T-cell (primary cell): ENCODE data around the gene DDT. TPM values are rescaled to one million over a fixed set of nuclear protein-coding genes. Genes with fewer than 3 reads are reported as not detected.
A peak's percentile ranks its signal among the peaks of the same experiment; 100 is the strongest.
"Not testable (repeated sequence)": the region's sequence is repeated elsewhere in the genome, so short reads cannot be mapped to it uniquely, and the experiment has no call there.

ENCODE experiments used
- ATAC-seq, 4 experiments: fragments of 200-7000 bp in 3 of 4; fragments of 150-1000 bp in 1 of 4; cut with Tn5 transposase; replicated peaks in 1 of 4; 1 replicate in 3 of 4; 2 replicates in 1 of 4; pipeline ENCODE4 v1.10.0; 2021; ENCODE audit warnings: moderate library complexity in 3 of 4, mild to moderate bottlenecking in 2 of 4, moderate number of reproducible peaks in 1 of 4
- CTCF ChIA-PET, 2 donors: fragments of 300-600 bp; sonication (Branson Sonifier 250); formaldehyde crosslinking; loops; one replicate each; lab custom pipeline; 2022; ENCODE audit warnings: antibody characterized with exemption in 2 of 2; lab: Charles Lee
- POLR2A ChIA-PET, 2 donors: fragments of 300-600 bp; sonication (Branson Sonifier 250); formaldehyde crosslinking; loops; one replicate each; lab custom pipeline; 2022; ENCODE audit warnings: antibody characterized with exemption in 2 of 2; lab: Charles Lee
- DNase-seq, 35 experiments: peaks; one replicate each; pipeline versions ENCODE4 v3.0.0 to v3.0.0-alpha.2; 2013 to 2023
- H3K27ac ChIP-seq: one replicate; pipeline ENCODE4 v1.5.1; 2013; ENCODE audit warnings: low read length
- H3K27me3 ChIP-seq, 2 experiments: replicated peaks in 1 of 2; 1 replicate in 1 of 2; 2 replicates in 1 of 2; pipeline versions ENCODE4 v1.6.1 to v1.7.0; 2013; ENCODE audit warnings: low read length in 1 of 2, mixed read lengths in 1 of 2; ENCODE audit not compliant: control insufficient read depth in 2 of 2, insufficient read depth in 2 of 2; ENCODE audit errors: extremely low read depth in 1 of 2
- H3K36me3 ChIP-seq, 2 donors: 1 replicate in 1 of 2; 2 replicates in 1 of 2; pipeline versions ENCODE4 v1.6.1 to v1.7.0; 2013; ENCODE audit warnings: low read length in 1 of 2; ENCODE audit not compliant: control insufficient read depth in 2 of 2, insufficient read depth in 1 of 2; ENCODE audit errors: extremely low read depth in 1 of 2
- H3K4me1 ChIP-seq, 2 experiments: 1 replicate in 1 of 2; 2 replicates in 1 of 2; pipeline versions ENCODE4 v1.6.1 to v1.7.0; 2013; ENCODE audit warnings: low read length in 2 of 2, mixed read lengths in 1 of 2; ENCODE audit not compliant: insufficient read depth in 2 of 2, control insufficient read depth in 1 of 2; ENCODE audit errors: extremely low read depth in 1 of 2
- H3K4me3 ChIP-seq, 2 donors: 1 replicate in 1 of 2; 2 replicates in 1 of 2; pipeline versions ENCODE4 v1.5.1 to v1.7.0; 2013; ENCODE audit warnings: mild to moderate bottlenecking in 2 of 2, low read length in 1 of 2, moderate library complexity in 1 of 2; ENCODE audit not compliant: control insufficient read depth in 1 of 2; ENCODE audit errors: extremely low read depth in 1 of 2
- H3K9me3 ChIP-seq: 2 replicates; pipeline ENCODE4 v1.7.0; 2013
- H3K27ac Mint-ChIP-seq, 2 donors: one replicate each; pipeline ENCODE4 v1.8.0; 2020 to 2021; ENCODE audit warnings: mild to moderate bottlenecking in 2 of 2, mixed read lengths in 2 of 2
- H3K27me3 Mint-ChIP-seq, 2 donors: one replicate each; pipeline ENCODE4 v1.8.0; 2021 to 2022; ENCODE audit warnings: mixed read lengths in 2 of 2
- H3K36me3 Mint-ChIP-seq: one replicate; pipeline ENCODE4 v1.8.0; 2021; ENCODE audit warnings: mixed read lengths
- H3K4me1 Mint-ChIP-seq, 3 donors: one replicate each; pipeline ENCODE4 v1.8.0; 2020 to 2022; ENCODE audit warnings: mixed read lengths in 3 of 3, mild to moderate bottlenecking in 1 of 3
- H3K4me3 Mint-ChIP-seq, 3 donors: one replicate each; pipeline ENCODE4 v1.8.0; 2020 to 2022; ENCODE audit warnings: mild to moderate bottlenecking in 3 of 3, mixed read lengths in 3 of 3, moderate library complexity in 3 of 3
- H3K9me3 Mint-ChIP-seq, 3 donors: one replicate each; pipeline ENCODE4 v1.8.0; 2020 to 2022; ENCODE audit warnings: mixed read lengths in 3 of 3
- WGBS: methylation state at CpG from one replicate; pipeline ENCODE4 v1.1.5; 2013; ENCODE audit warnings: missing lambda C conversion rate; ENCODE audit not compliant: insufficient coverage; 5-methylcytosine and 5-hydroxymethylcytosine counted together
- total RNA-seq, 35 experiments: library from RNA in 6 of 35; stranded (reverse) in 6 of 35; fragments of 120-200 nt in 1 of 35; gene quantifications; one replicate each; pipeline versions ENCODE4 v1.2.1 to v1.2.4 and lab custom pipeline; 2013 to 2026

Gene DDT
- total RNA-seq (100 to 1,000 TPM in 2 of 5 donors, 10 to 100 TPM in 3; 72.5 to 122 (median 94.3) TPM), total RNA-seq (lab: John Stamatoyannopoulos, UW) (5.1 to 19.4 (median 9.2) reads per million in 29 experiments)
- 59.6 TPM for total RNA-seq (2013)

GRCh38 chr22:23974345-23974744 is at the start of gene DDT:
DDT (minus strand) TSS chr22:23974441; CDS start chr22:23974414, 27 bp downstream.
- peaks cover 10 to 27% (median 23%) of the 10 kb centered on the region in 3 donors for H3K4me1 Mint-ChIP-seq
- WGBS = no CpG with 5 or more reads among the region's 29 CpGs
- Histone ChIP-seq H3K4me1 (peaks cover 0 to 11% of the 10 kb centered on the region in 2 experiments), H3K36me3 (peaks cover 6 to 26% of the 10 kb centered on the region in 2 donors)
- H3K9me3 Mint-ChIP-seq, H3K27ac Mint-ChIP-seq, DNase-seq, CTCF ChIA-PET, H3K4me3 ChIP-seq, POLR2A ChIA-PET, H3K27me3 ChIP-seq, H3K9me3 ChIP-seq, H3K27me3 Mint-ChIP-seq, H3K27ac ChIP-seq, H3K4me3 Mint-ChIP-seq: not testable (repeated sequence)
- ATAC-seq = peak; percentile 95 to 98 (median 96)
- H3K36me3 Mint-ChIP-seq = peaks cover 11% of the 10 kb centered on the region

DNA sequence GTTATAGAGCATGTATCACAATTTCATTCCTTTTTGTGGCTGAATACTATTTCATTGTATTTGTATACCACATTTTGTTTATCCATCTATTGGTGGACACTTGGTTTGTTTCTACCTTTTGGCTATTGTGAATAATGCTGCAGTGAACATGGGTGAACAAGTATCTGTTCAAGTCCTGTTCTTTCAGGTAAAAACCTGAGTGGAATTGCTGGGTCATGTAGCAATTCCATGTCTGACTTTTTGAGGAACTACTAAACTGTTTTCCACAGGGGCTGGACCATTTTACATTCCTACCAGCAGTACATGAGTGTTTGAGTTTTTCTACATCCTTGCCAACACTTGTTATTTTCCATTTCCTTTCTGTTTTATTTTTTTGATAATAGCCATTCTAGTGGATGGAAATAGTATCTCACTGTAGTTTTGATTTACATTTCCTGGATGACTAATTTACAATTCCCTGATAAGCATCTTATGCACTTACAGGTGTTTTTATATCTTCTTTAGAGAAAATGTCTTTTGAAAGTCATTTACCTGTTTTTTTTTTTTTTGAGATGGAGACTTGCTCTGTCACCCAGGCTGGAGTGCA is 49.1 kb upstream of the DDT start:
- CTCF ChIA-PET = no interaction called here
- peak overlapping the region; percentile 70 to 76 for H3K27ac Mint-ChIP-seq
- H3K9me3 Mint-ChIP-seq = peaks cover 0 to 7% (median 0%) of the 10 kb centered on the region in 3 donors
- H3K27me3 Mint-ChIP-seq = no peaks in the 10 kb centered on the region
- Histone ChIP-seq H3K27ac (no peak overlapping the region), H3K4me1 (no peaks in the 10 kb centered on the region), H3K4me3 (no peak overlapping the region), H3K9me3 (no peaks in the 10 kb centered on the region), H3K36me3 (peaks cover 0 to 3% of the 10 kb centered on the region in 2 donors), H3K27me3 (no peaks in the 10 kb centered on the region)
- ATAC-seq = peak in 3 of 4 experiments; percentile 19 to 43 (median 34)
- H3K4me1 Mint-ChIP-seq = peaks cover 43 to 56% (median 47%) of the 10 kb centered on the region in 3 donors
- peaks cover 29% of the 10 kb centered on the region for H3K36me3 Mint-ChIP-seq
- POLR2A ChIA-PET = no interaction called here
- H3K4me3 Mint-ChIP-seq = no peak overlapping the region
- DNase-seq = no peak

GRCh38 chr22:24021304-24021703 is 47.1 kb upstream of the DDT start:
- Histone ChIP-seq H3K4me1 (no peaks in the 10 kb centered on the region), H3K36me3 (peaks cover 0 to 3% of the 10 kb centered on the region in 2 donors), H3K4me3 (no peak overlapping the region), H3K27me3 (no peaks in the 10 kb centered on the region), H3K27ac (no peak overlapping the region), H3K9me3 (no peaks in the 10 kb centered on the region)
- ChIA-PET CTCF (no interaction called here), POLR2A (no interaction called here)
- Mint-ChIP-seq H3K4me3 (no peak overlapping the region), H3K36me3 (peaks cover 34% of the 10 kb centered on the region), H3K27me3 (no peaks in the 10 kb centered on the region), H3K4me1 (peaks cover 41 to 52% (median 46%) of the 10 kb centered on the region in 3 donors), H3K27ac (no peak overlapping the region), H3K9me3 (peaks cover 0 to 7% (median 0%) of the 10 kb centered on the region in 3 donors)
- DNase-seq (no peak), ATAC-seq (no peak)
- 100% methylated on average over 1 of the region's 3 CpGs for WGBS

- no peak overlapping the region for H3K27ac Mint-ChIP-seq
- no peaks in the 10 kb centered on the region for H3K27me3 Mint-ChIP-seq
- peaks cover 0 to 2% of the 10 kb centered on the region in 2 experiments for H3K27me3 ChIP-seq
- ChIA-PET CTCF (interaction anchor here in 1 of 2 donors (0.7 kb wide), 2 partner anchors 328 to 1353 kb away, joined by 3 to 4 read pairs; no protein-coding TSS in a partner anchor), POLR2A (interaction anchor here in 1 of 2 donors (0.6 kb wide), 1 partner anchor 832 kb away, joined by 4 read pairs; no protein-coding TSS in a partner anchor)
- no peak overlapping the region for H3K27ac ChIP-seq
- no peaks in the 10 kb centered on the region for H3K9me3 ChIP-seq
- H3K4me1 Mint-ChIP-seq = peaks cover 35 to 56% (median 35%) of the 10 kb centered on the region in 3 donors
- H3K36me3 Mint-ChIP-seq = peaks cover 21% of the 10 kb centered on the region
- H3K9me3 Mint-ChIP-seq = no peaks in the 10 kb centered on the region
- H3K4me3 Mint-ChIP-seq = no peak overlapping the region
- ATAC-seq = no peak
- DNase-seq = no peak
- no peaks in the 10 kb centered on the region for H3K36me3 ChIP-seq
- WGBS = no CpG with 5 or more reads among the region's 1 CpG
- peaks cover 3 to 10% of the 10 kb centered on the region in 2 experiments for H3K4me1 ChIP-seq
- H3K4me3 ChIP-seq = no peak overlapping the region
Observed at GRCh38 chr22:24016156-24016555, 41.9 kb upstream of the DDT start.

DNA sequence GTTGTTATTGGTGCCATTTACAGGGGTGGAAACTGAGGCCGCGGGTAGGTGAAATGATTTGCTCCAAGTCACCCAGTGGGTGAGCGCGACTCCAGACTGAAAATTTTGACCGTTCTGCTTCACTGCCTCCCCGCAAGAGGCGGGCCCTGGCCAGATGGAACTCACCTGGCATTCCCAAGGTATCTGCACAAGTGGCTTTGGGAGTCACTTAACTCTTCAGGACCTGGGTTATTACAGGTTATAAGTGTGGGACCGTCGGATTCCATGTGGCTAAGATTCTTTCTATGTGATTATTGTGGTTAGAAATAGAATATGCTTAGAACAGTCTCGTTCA is 37.5 kb upstream of the DDT start:
- peaks cover 3 to 17% of the 10 kb centered on the region in 2 experiments for H3K4me1 ChIP-seq
- H3K4me3 ChIP-seq = peak overlapping the region; percentile 78 to 99
- ChIA-PET CTCF (interaction anchor here in 1 of 2 donors (1.4 to 2.1 kb wide), 2 partner anchors 23 to 26 kb away, joined by 4 to 6 read pairs; no protein-coding TSS in a partner anchor), POLR2A (no interaction called here)
- H3K27ac ChIP-seq = peak overlapping the region; percentile 85
- H3K36me3 ChIP-seq = no peaks in the 10 kb centered on the region
- H3K9me3 ChIP-seq = no peaks in the 10 kb centered on the region
- H3K27ac Mint-ChIP-seq = peak overlapping the region; percentile 92 to 94
- peaks cover 30 to 52% (median 32%) of the 10 kb centered on the region in 3 donors for H3K4me1 Mint-ChIP-seq
- peak overlapping the region; percentile 94 to 96 (median 94) for H3K4me3 Mint-ChIP-seq
- ATAC-seq = no peak
- H3K27me3 ChIP-seq = peaks cover 0 to 4% of the 10 kb centered on the region in 2 experiments
- H3K9me3 Mint-ChIP-seq = no peaks in the 10 kb centered on the region
- no peaks in the 10 kb centered on the region for H3K27me3 Mint-ChIP-seq
- no peak for DNase-seq
- WGBS = 0% methylated on average over 9 of the region's 10 CpGs
- H3K36me3 Mint-ChIP-seq = peaks cover 7% of the 10 kb centered on the region

- no peak overlapping the region for H3K27ac ChIP-seq
- H3K27me3 ChIP-seq = peaks cover 0 to 19% of the 10 kb centered on the region in 2 experiments
- H3K4me3 ChIP-seq = no peak overlapping the region
- ChIA-PET CTCF (interaction anchor here (1.5 to 2.1 kb wide), 3 partner anchors 28 to 147 kb away, joined by 3 to 6 read pairs (median 4); no protein-coding TSS in a partner anchor), POLR2A (interaction anchor here in 1 of 2 donors (0.6 kb wide), 1 partner anchor 38 kb away, joined by 3 read pairs; no protein-coding TSS in a partner anchor)
- Mint-ChIP-seq H3K27ac (peak overlapping the region; percentile 70 to 88), H3K36me3 (no peaks in the 10 kb centered on the region), H3K4me3 (peak overlapping the region in 2 of 3 donors; percentile 59 to 66), H3K27me3 (no peaks in the 10 kb centered on the region), H3K9me3 (no peaks in the 10 kb centered on the region), H3K4me1 (peaks cover 29 to 44% (median 32%) of the 10 kb centered on the region in 3 donors)
- H3K4me1 ChIP-seq = peaks cover 3 to 17% of the 10 kb centered on the region in 2 experiments
- DNase-seq (no peak), ATAC-seq (no peak)
- H3K9me3 ChIP-seq = no peaks in the 10 kb centered on the region
- no peaks in the 10 kb centered on the region for H3K36me3 ChIP-seq
- WGBS = 100% methylated on average over 1 of the region's 2 CpGs
Observed at GRCh38 chr22:24010018-24010391, 35.8 kb upstream of the DDT start.
